IMR-90 (cell line): Measurements from ENCODE around the gene OAF. TPM values are rescaled to one million over a fixed set of nuclear protein-coding genes. Genes with fewer than 3 reads are reported as not detected.

Source experiments
- ATAC-seq: fragments of 200-7000 bp; cut with Tn5 transposase; 2 replicates; pipeline ENCODE4 v1.9.1; 2020; ENCODE audit warnings: low read depth, mild to moderate bottlenecking, moderate library complexity
- BruUV-seq: library from RNA; stranded (reverse); fragments of 400-500 nt; replicated peaks from 2 replicates; lab custom pipeline; 2021; lab: Mats Ljungman, UMichigan
- CTCF ChIA-PET: fragments of 300-600 bp; formaldehyde crosslinking; extraction: SDS; loops from one replicate; lab custom pipeline; 2021; ENCODE audit warnings: antibody characterized with exemption; lab: Yijun Ruan, JAX
- POLR2A ChIA-PET: fragments of 300-600 bp; sonication (Branson Sonifier 250); formaldehyde crosslinking; loops from one replicate; lab custom pipeline; 2022; ENCODE audit warnings: antibody characterized with exemption; ENCODE audit not compliant: unreplicated experiment; lab: Charles Lee
- DNase-seq: peaks from one replicate; pipeline ENCODE4 v3.0.0; 2013
- H2AFZ ChIP-seq: replicated peaks from 2 replicates; pipeline ENCODE3; 2013; ENCODE audit warnings: low read length, mild to moderate bottlenecking; ENCODE audit not compliant: poor library complexity
- H2AK5ac ChIP-seq: 2 replicates; pipeline ENCODE4 v1.6.1; 2013; ENCODE audit warnings: low read depth, low read length, inconsistent platforms
- H2AK9ac ChIP-seq: replicated peaks from 2 replicates; pipeline ENCODE3; 2013; ENCODE audit warnings: mild to moderate bottlenecking, low read depth, low read length, moderate library complexity; ENCODE audit not compliant: poor library complexity
- H2BK120ac ChIP-seq: 2 replicates; pipeline ENCODE4 v1.6.1; 2013; ENCODE audit warnings: low read depth, low read length, inconsistent platforms
- H2BK15ac ChIP-seq: 3 replicates; pipeline ENCODE4 v1.6.1; 2013; ENCODE audit warnings: low read depth, low read length, inconsistent platforms
- H2BK20ac ChIP-seq: 2 replicates; pipeline ENCODE4 v1.6.1; 2013; ENCODE audit warnings: low read depth, mild to moderate bottlenecking, inconsistent platforms, low read length, moderate library complexity
- H2BK5ac ChIP-seq: 2 replicates; pipeline ENCODE4 v1.6.1; 2013; ENCODE audit warnings: mild to moderate bottlenecking, low read depth, low read length, inconsistent platforms; ENCODE audit not compliant: poor library complexity, severe bottlenecking
- H3K14ac ChIP-seq: replicated peaks from 2 replicates; pipeline ENCODE4 v1.6.1; 2013; ENCODE audit warnings: low read depth, low read length, inconsistent platforms
- H3K18ac ChIP-seq: 2 replicates; pipeline ENCODE4 v1.6.1; 2013; ENCODE audit warnings: low read depth, low read length, control low read depth
- H3K23ac ChIP-seq: 2 replicates; pipeline ENCODE4 v1.6.1; 2013; ENCODE audit warnings: low read depth, low read length, inconsistent platforms
- H3K27ac ChIP-seq: 2 replicates; pipeline ENCODE4 v1.5.1; 2013; ENCODE audit warnings: mild to moderate bottlenecking, control low read depth, low read length; ENCODE audit not compliant: insufficient read depth
- H3K27me3 ChIP-seq: 2 replicates; pipeline ENCODE4 v1.6.1; 2013; ENCODE audit warnings: low read length; ENCODE audit not compliant: control insufficient read depth, insufficient read depth
- H3K36me3 ChIP-seq: 2 replicates; pipeline ENCODE4 v1.6.1; 2013; ENCODE audit warnings: low read length, mixed read lengths; ENCODE audit not compliant: control insufficient read depth, insufficient read depth
- H3K4ac ChIP-seq: 2 replicates; pipeline ENCODE4 v1.6.1; 2013; ENCODE audit warnings: low read depth, low read length, inconsistent platforms
- H3K4me1 ChIP-seq: 2 replicates; pipeline ENCODE4 v1.6.1; 2013; ENCODE audit warnings: low read length, mixed read lengths; ENCODE audit not compliant: control insufficient read depth, insufficient read depth
- H3K4me2 ChIP-seq: 2 replicates; pipeline ENCODE4 v1.6.1; 2013; ENCODE audit warnings: low read depth, mild to moderate bottlenecking, control low read depth, low read length, moderate library complexity
- H3K4me3 ChIP-seq: 2 replicates; pipeline ENCODE4 v1.5.1; 2013; ENCODE audit warnings: low read depth, mild to moderate bottlenecking, control low read depth, low read length, moderate library complexity; ENCODE audit not compliant: insufficient read depth
- H3K56ac ChIP-seq: 2 replicates; pipeline ENCODE4 v1.6.1; 2013; ENCODE audit warnings: low read length, inconsistent platforms; ENCODE audit not compliant: insufficient read depth; ENCODE audit errors: extremely low read depth
- H3K79me1 ChIP-seq, 2 experiments: 2 replicates each; pipeline ENCODE4 v1.6.1; 2013; ENCODE audit warnings: low read length in 2 of 2, inconsistent platforms in 1 of 2, low read depth in 1 of 2
- H3K9ac ChIP-seq: 2 replicates; pipeline ENCODE4 v1.6.1; 2013; ENCODE audit warnings: low read depth, low read length, control low read depth
- H3K9me1 ChIP-seq: 2 replicates; pipeline ENCODE4 v1.6.1; 2013; ENCODE audit warnings: low read length, inconsistent platforms; ENCODE audit not compliant: insufficient read depth
- H3K9me3 ChIP-seq: 2 replicates; pipeline ENCODE4 v1.6.1; 2013; ENCODE audit warnings: low read length; ENCODE audit not compliant: control insufficient read depth, insufficient read depth
- H4K20me1 ChIP-seq: 2 replicates; pipeline ENCODE4 v1.6.1; 2013; ENCODE audit warnings: low read length, inconsistent platforms; ENCODE audit not compliant: insufficient read depth
- H4K5ac ChIP-seq: 2 replicates; pipeline ENCODE4 v1.6.1; 2013; ENCODE audit warnings: mild to moderate bottlenecking, low read depth, low read length, control low read depth
- H4K8ac ChIP-seq, 2 experiments: 2 replicates each; pipeline ENCODE4 v1.6.1; 2013; ENCODE audit warnings: low read depth in 2 of 2, low read length in 2 of 2, control low read depth in 1 of 2, inconsistent platforms in 1 of 2
- H4K91ac ChIP-seq: 2 replicates; pipeline ENCODE4 v1.6.1; 2013; ENCODE audit warnings: low read depth, low read length, inconsistent platforms; ENCODE audit not compliant: insufficient read depth
- BHLHE40 ChIP-seq: fragments of 150-350 bp; IDR thresholded peaks from 2 replicates; pipeline ENCODE4 v1.6.1; 2016; ENCODE audit warnings: mild to moderate bottlenecking, low read depth, low read length
- CEBPB ChIP-seq: IDR thresholded peaks from 2 replicates; pipeline ENCODE4 v1.6.1; 2012; ENCODE audit warnings: low read depth, low read length, improper control_type of control experiment
- CHD1 ChIP-seq: IDR thresholded peaks from 2 replicates; pipeline ENCODE4 v1.6.1; 2012; ENCODE audit warnings: low read depth, low read length, improper control_type of control experiment
- ELK1 ChIP-seq: fragments of 150-350 bp; IDR thresholded peaks from 2 replicates; pipeline ENCODE4 v1.6.1; 2016; ENCODE audit warnings: low read depth, mild to moderate bottlenecking, low read length, moderate library complexity, borderline replicate concordance
- FOS ChIP-seq: fragments of 150-350 bp; IDR thresholded peaks from 2 replicates; pipeline ENCODE4 v1.6.1; 2016; ENCODE audit warnings: low read depth, low read length
- MAFK ChIP-seq: IDR thresholded peaks from 2 replicates; pipeline ENCODE4 v1.6.1; 2012; ENCODE audit warnings: low read depth, low read length, improper control_type of control experiment
- MAZ ChIP-seq: IDR thresholded peaks from 2 replicates; pipeline ENCODE4 v1.6.1; 2012; ENCODE audit warnings: low read depth, mild to moderate bottlenecking, low read length, improper control_type of control experiment, moderate library complexity, borderline replicate concordance
- MXI1 ChIP-seq: IDR thresholded peaks from 2 replicates; pipeline ENCODE4 v1.6.1; 2012; ENCODE audit warnings: low read depth, mild to moderate bottlenecking, low read length, moderate library complexity, borderline replicate concordance
- NFE2L2 ChIP-seq: fragments of 150-350 bp; IDR thresholded peaks from 2 replicates; pipeline ENCODE4 v1.6.1; 2016; ENCODE audit warnings: low read depth, mild to moderate bottlenecking, low read length
- POLR2A ChIP-seq: IDR thresholded peaks from 2 replicates; pipeline ENCODE4 v1.6.1; 2012; ENCODE audit warnings: mild to moderate bottlenecking, low read depth, low read length
- RAD21 ChIP-seq: IDR thresholded peaks from 2 replicates; pipeline ENCODE4 v1.6.1; 2012; ENCODE audit warnings: low read length, improper control_type of control experiment
- RCOR1 ChIP-seq: IDR thresholded peaks from 2 replicates; pipeline ENCODE4 v1.6.1; 2012; ENCODE audit warnings: mild to moderate bottlenecking, low read length, improper control_type of control experiment; ENCODE audit not compliant: insufficient replicate concordance
- RFX5 ChIP-seq: IDR thresholded peaks from 2 replicates; pipeline ENCODE4 v1.8.0; 2012; ENCODE audit warnings: low read depth, mild to moderate bottlenecking, low read length, moderate library complexity
- SMC3 ChIP-seq: fragments of 150-350 bp; IDR thresholded peaks from 2 replicates; pipeline ENCODE4 v1.6.1; 2016; ENCODE audit warnings: low read depth, mild to moderate bottlenecking, antibody characterized with exemption, low read length, moderate library complexity
- USF2 ChIP-seq: fragments of 150-350 bp; IDR thresholded peaks from 2 replicates; pipeline ENCODE4 v1.6.1; 2017; ENCODE audit warnings: mild to moderate bottlenecking, antibody characterized with exemption, low read length, low read depth
- WGBS, 2 experiments: methylation state at CpG; one replicate each; pipeline versions ENCODE4 v1.1.5 to v1.1.7; 2013; ENCODE audit warnings: missing lambda C conversion rate in 2 of 2; ENCODE audit not compliant: insufficient read length in 1 of 2; ENCODE audit errors: extremely low coverage in 2 of 2; 5-methylcytosine and 5-hydroxymethylcytosine counted together
- dilution Hi-C: fragments of 300-500 bp; cut with HindIII; formaldehyde crosslinking; loops from one replicate; pipeline ENCODE4 v1.14.3; 2018; ENCODE audit warnings: low sequenced_read_pairs; ENCODE audit not compliant: unreplicated experiment
- in situ Hi-C: fragments of 300-500 bp; cut with MboI; formaldehyde crosslinking; loops from 3 replicates; pipeline ENCODE4 v1.14.3; 2019; ENCODE audit warnings: low sequenced_read_pairs, inconsistent platforms, mixed read lengths
- intact Hi-C: fragments of 100-400 bp; cut with micrococcal nuclease; formaldehyde crosslinking; loops from 2 replicates; pipeline ENCODE4 v1.10.0; 2022
- polyA plus RNA-seq, 3 experiments: library from polyadenylated mRNA; depleted of rRNA; stranded (reverse); fragments of >200 nt; gene quantifications; 2 replicates each; pipeline ENCODE4 v1.2.3, GENCODE V29; 2012; ENCODE audit warnings: low replicate concordance in 1 of 3
- total RNA-seq: library from RNA; depleted of rRNA; stranded (reverse); fragments of >200 nt; gene quantifications from 2 replicates; pipeline ENCODE4 v1.2.3, GENCODE V29; 2012
- TF ChIP-seq, protein P1 (sequence below): conservative IDR thresholded peaks from 2 replicates; pipeline ENCODE4 v1.5.1; 2012; ENCODE audit warnings: mild to moderate bottlenecking, low read depth, low read length, improper control_type of control experiment

The OAF gene
- total and polyA plus RNA-seq, 2 of the 4 experiments (the other 2 are of a cell fraction): 9.9 to 42.0 TPM

- Histone ChIP-seq H3K4me1 (peaks cover 20% of the 10 kb centered on the region), H3K27me3 (no peaks in the 10 kb centered on the region), H3K4me2 (no peak overlapping the region), H3K79me1 (peaks cover 3 to 44% of the 10 kb centered on the region in 2 experiments; a peak in 2 of 4 replicates), H2BK120ac (no peak overlapping the region), H2AK5ac (no peak overlapping the region), H3K4me3 (no peak overlapping the region), H3K4ac (no peak overlapping the region), H2AFZ (no peak overlapping the region), H3K36me3 (no peaks in the 10 kb centered on the region), H3K9ac (no peak overlapping the region), H4K91ac (no peak overlapping the region), H2BK20ac (no peak overlapping the region), H4K20me1 (peaks cover 15% of the 10 kb centered on the region), H2AK9ac (no peak overlapping the region), H2BK15ac (no peak overlapping the region), H3K9me3 (no peaks in the 10 kb centered on the region), H3K56ac (no peak overlapping the region), H4K8ac (no peak overlapping the region), H3K9me1 (peaks cover 36% of the 10 kb centered on the region), H3K27ac (no peak overlapping the region), H3K18ac (no peak overlapping the region), H3K14ac (no peak overlapping the region), H3K23ac (no peak overlapping the region), H2BK5ac (no peak overlapping the region), H4K5ac (no peak overlapping the region)
- ChIA-PET POLR2A (no interaction called here), CTCF (no interaction called here)
- ATAC-seq (no peak), DNase-seq (no peak)
- intact Hi-C loops: no loop called here
- dilution Hi-C loops: no loop called here
- no CpG with 5 or more reads among the region's 4 CpGs for WGBS, 2 experiments
- TF ChIP-seq RCOR1 (no peak), MXI1 (no peak), RFX5 (no peak), ELK1 (no peak), SMC3 (no peak), USF2 (no peak), CEBPB (no peak), BHLHE40 (no peak), RAD21 (no peak), NFE2L2 (no peak), FOS (no peak), POLR2A (no peak), MAFK (no peak), CHD1 (no peak), MAZ (no peak)
- TF ChIP-seq, protein P1, sequence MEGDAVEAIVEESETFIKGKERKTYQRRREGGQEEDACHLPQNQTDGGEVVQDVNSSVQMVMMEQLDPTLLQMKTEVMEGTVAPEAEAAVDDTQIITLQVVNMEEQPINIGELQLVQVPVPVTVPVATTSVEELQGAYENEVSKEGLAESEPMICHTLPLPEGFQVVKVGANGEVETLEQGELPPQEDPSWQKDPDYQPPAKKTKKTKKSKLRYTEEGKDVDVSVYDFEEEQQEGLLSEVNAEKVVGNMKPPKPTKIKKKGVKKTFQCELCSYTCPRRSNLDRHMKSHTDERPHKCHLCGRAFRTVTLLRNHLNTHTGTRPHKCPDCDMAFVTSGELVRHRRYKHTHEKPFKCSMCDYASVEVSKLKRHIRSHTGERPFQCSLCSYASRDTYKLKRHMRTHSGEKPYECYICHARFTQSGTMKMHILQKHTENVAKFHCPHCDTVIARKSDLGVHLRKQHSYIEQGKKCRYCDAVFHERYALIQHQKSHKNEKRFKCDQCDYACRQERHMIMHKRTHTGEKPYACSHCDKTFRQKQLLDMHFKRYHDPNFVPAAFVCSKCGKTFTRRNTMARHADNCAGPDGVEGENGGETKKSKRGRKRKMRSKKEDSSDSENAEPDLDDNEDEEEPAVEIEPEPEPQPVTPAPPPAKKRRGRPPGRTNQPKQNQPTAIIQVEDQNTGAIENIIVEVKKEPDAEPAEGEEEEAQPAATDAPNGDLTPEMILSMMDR: no peak
- BruUV-seq: no TSS peak
- in situ Hi-C loops: no loop called here
Observed at GRCh38 chr11:120220747-120221037, 9.9 kb downstream of the OAF start.
